Left ventricle myocardium inferior (tissue), 1 donor: ENCODE measurements around the gene TBC1D22B. TPM values are rescaled to one million over a fixed set of nuclear protein-coding genes. Genes with fewer than 3 reads are reported as not detected.

ENCODE experiments used
- DNase-seq: peaks from one replicate; pipeline ENCODE4 v3.0.0-alpha.2; 2020
- H3K27ac ChIP-seq: fragments of 200-600 bp; replicated peaks from 2 replicates; pipeline ENCODE4 v1.8.0; 2021
- H3K27me3 ChIP-seq: fragments of 200-600 bp; 2 replicates; pipeline ENCODE4 v1.8.0; 2021; ENCODE audit warnings: low read depth
- H3K36me3 ChIP-seq: fragments of 200-600 bp; 2 replicates; pipeline ENCODE4 v1.8.0; 2021
- H3K4me1 ChIP-seq: fragments of 200-600 bp; 2 replicates; pipeline ENCODE4 v1.8.0; 2021
- H3K4me3 ChIP-seq: fragments of 200-600 bp; 2 replicates; pipeline ENCODE4 v1.8.0; 2021; ENCODE audit warnings: mild to moderate bottlenecking, moderate library complexity
- H3K9me3 ChIP-seq: fragments of 200-600 bp; replicated peaks from 2 replicates; pipeline ENCODE4 v1.8.0; 2021
- intact Hi-C: fragments of 100-400 bp; cut with micrococcal nuclease; formaldehyde crosslinking; loops from one replicate; pipeline ENCODE4 v1.11.0; 2022
- total RNA-seq: library from RNA; stranded (reverse); fragmentation: NEBNext Ultra II Directional; extraction: Animal tissue kit (Norgen Biotek cat#: 25700); gene quantifications from one replicate; pipeline ENCODE4 v1.2.1, GENCODE V29; 2021
- TF ChIP-seq, protein P1 (sequence below): fragments of 200-600 bp; IDR thresholded peaks from 2 replicates; pipeline ENCODE4 v1.8.0; 2021; ENCODE audit warnings: antibody characterized with exemption, mild to moderate bottlenecking, borderline replicate concordance
- donor health status: DM: no; HTN: yes; CAD: no; lungs with severe emphysema.

Gene TBC1D22B
- total RNA-seq, 1 donor from 2014 or later, result 6.1 TPM

DNA sequence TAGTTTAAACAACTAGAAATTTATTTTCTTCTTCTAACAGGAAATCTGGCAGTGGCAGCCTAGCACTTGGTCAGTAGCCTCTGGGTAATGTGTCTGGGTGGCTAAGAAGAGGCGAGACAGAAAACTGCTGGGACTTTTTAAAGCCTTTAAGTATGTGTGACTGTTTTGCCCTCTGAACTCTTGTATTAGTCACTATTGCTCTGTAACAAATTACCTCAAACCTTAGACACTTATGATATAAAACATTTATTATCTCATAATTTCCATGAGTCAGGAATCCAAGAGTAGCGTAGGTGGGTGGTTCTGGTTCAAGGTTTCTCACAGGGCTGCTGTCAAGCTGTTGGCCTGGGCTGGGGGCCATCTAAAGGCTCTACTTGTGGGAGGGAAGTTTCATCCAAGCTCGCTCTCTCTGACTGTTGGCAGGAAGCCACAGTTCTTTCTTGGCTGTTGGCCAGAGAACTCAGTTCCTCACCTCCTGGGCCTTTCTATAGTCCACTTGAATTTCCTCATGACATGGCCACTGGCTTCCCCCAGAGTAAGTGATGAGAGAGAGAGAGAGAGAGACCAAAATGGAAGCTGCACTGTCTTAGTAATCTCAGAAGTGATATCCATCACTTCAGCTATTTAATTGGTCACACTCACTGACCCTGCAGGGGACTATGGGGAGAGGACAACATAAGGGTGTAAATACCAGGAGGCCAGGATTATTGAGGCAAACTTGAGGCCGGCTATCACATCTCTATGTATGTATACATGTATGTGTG, 17.4 kb upstream of the TBC1D22B start:
- peak overlapping the region; percentile 81 for H3K27ac ChIP-seq
- H3K4me1 ChIP-seq, result peaks cover 58% of the 10 kb centered on the region
- intact Hi-C loops, result no loop called here
- no peak overlapping the region for H3K4me3 ChIP-seq
- no peaks in the 10 kb centered on the region for H3K9me3 ChIP-seq
- TF ChIP-seq, protein P1, sequence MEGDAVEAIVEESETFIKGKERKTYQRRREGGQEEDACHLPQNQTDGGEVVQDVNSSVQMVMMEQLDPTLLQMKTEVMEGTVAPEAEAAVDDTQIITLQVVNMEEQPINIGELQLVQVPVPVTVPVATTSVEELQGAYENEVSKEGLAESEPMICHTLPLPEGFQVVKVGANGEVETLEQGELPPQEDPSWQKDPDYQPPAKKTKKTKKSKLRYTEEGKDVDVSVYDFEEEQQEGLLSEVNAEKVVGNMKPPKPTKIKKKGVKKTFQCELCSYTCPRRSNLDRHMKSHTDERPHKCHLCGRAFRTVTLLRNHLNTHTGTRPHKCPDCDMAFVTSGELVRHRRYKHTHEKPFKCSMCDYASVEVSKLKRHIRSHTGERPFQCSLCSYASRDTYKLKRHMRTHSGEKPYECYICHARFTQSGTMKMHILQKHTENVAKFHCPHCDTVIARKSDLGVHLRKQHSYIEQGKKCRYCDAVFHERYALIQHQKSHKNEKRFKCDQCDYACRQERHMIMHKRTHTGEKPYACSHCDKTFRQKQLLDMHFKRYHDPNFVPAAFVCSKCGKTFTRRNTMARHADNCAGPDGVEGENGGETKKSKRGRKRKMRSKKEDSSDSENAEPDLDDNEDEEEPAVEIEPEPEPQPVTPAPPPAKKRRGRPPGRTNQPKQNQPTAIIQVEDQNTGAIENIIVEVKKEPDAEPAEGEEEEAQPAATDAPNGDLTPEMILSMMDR, result no peak
- H3K36me3 ChIP-seq, result no peaks in the 10 kb centered on the region
- peak; percentile 94 for DNase-seq
- no peaks in the 10 kb centered on the region for H3K27me3 ChIP-seq

DNA sequence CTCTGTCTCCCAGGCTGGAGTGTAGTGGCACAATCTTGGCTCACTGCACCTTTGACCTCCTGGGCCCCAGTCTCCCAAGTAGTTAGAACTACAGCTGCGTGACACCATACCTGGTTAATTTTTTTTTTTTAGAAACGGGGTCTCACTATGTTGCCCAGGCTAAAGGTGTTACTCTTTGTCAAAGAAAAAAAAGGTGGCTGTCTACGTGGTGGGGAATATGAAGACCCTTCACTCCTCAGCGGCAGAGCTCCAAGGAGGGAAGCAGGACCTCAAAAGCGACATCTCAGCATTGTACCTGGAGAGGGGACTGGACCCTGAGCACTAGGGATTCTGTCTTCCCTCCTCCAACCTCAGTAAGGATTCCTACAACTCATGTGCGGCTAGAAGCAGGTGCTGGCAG, 16.4 kb upstream of the TBC1D22B start:
- Histone ChIP-seq H3K9me3 (no peaks in the 10 kb centered on the region), H3K36me3 (no peaks in the 10 kb centered on the region), H3K27ac (peak overlapping the region; percentile 81), H3K27me3 (no peaks in the 10 kb centered on the region), H3K4me3 (no peak overlapping the region), H3K4me1 (peaks cover 68% of the 10 kb centered on the region)
- intact Hi-C loops, result no loop called here
- TF ChIP-seq, protein P1, result no peak
- no peak for DNase-seq

DNA sequence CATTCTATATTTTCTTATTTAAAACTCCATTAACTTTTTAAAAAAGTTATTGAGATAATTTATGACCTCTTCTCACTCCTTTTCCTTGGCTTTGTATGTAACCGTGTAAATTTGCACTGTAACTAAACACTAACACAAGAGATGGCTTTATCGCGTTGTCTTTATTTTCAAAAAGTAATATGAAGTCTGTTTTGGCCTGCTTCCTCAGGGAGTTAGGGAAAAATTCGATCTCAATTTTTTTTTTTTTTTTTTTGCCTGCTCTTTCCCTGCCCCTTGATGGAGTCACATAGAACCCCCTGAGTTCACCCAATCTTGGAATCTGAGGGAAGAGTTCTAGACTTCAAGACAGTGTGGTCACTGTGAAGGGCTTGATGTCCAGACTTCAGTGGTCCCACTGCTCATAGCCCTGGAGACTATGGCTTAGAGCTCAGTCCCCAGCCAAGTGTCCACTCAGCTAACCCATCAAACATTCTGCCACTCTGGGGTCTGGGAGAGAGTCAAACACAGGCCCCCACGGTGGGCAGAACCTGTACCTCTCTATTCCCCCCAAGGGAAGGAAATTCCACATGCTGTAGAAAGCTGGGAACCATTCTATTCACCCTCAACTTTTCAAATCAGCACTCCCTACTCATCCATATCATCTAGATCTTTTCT, 15.7 kb upstream of the TBC1D22B start:
- H3K36me3 ChIP-seq, result no peaks in the 10 kb centered on the region
- TF ChIP-seq, protein P1, result no peak
- H3K4me3 ChIP-seq, result no peak overlapping the region
- H3K9me3 ChIP-seq, result no peaks in the 10 kb centered on the region
- peak overlapping the region; percentile 81 for H3K27ac ChIP-seq
- no peaks in the 10 kb centered on the region for H3K27me3 ChIP-seq
- H3K4me1 ChIP-seq, result peaks cover 68% of the 10 kb centered on the region
- DNase-seq, result no peak
- intact Hi-C loops, result no loop called here

DNA sequence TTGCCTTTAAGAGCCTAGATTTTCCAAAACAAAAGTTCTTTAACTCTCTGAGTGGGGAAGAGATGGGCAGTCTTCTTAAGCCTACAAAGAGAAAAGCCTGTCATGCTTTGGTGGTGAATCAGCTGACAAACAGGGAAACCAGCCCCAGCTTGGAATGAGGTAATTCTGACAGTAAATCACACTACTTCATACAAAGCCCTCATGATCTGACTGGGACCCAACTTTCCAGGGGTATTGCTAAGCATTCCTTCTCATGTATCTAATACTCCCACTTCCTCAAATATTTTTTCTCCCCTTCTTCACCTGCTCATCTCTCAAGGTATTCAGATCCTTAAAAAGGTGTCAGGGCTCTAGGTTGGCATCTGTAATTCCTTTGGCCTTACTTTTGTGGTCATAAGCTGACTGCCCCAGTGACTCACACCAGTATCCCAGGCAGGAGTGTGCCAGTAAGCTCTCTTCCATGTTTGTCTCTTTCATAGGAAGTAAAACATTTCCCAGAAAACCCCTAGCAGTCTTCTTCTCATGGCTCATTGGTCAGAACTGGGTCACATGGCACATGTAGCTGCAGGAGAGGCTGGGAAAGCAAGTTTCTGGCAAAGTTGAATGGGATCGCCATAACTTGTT, 15.0 kb upstream of the TBC1D22B start:
- no peak for DNase-seq
- intact Hi-C loops, result no loop called here
- Histone ChIP-seq H3K4me3 (no peak overlapping the region), H3K27me3 (no peaks in the 10 kb centered on the region), H3K36me3 (no peaks in the 10 kb centered on the region), H3K27ac (peak overlapping the region; percentile 81), H3K4me1 (peaks cover 68% of the 10 kb centered on the region), H3K9me3 (no peaks in the 10 kb centered on the region)
- TF ChIP-seq, protein P1, result no peak

DNA sequence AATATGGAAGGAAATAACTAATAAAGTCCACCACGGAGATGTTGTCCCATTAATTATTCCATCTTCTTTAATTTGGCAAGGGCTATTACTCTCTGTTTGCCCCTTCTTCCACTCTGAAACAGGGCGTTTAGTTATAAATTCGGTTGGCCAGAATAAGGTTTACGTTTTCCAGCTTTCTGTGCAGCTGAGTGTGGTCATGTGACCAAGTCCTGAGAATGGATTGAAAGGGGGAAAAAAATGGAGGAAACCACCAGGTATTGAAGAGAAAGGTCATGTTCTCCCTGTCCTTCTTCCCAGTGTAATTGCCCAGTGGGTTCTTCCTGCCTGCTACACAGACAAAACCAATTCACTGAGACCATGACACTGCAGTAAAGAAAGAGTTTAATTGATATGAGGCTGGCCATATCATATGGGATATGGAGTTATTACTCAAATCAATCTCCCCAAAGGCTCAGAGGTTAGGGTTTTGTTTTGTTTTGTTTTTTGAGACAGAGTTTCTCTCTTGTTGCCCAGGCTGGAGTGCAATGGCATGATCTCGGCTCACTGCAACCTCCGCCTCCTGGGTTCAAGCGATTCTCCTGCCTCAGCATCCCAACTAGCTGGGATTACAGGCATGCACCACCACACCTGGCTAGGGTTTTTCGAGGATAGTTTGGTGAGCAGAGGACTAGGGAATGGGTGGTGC, 14.3 kb upstream of the TBC1D22B start:
- Histone ChIP-seq H3K36me3 (no peaks in the 10 kb centered on the region), H3K9me3 (no peaks in the 10 kb centered on the region), H3K27ac (peak overlapping the region; percentile 81), H3K27me3 (no peaks in the 10 kb centered on the region), H3K4me1 (peaks cover 68% of the 10 kb centered on the region), H3K4me3 (no peak overlapping the region)
- intact Hi-C loops, result no loop called here
- DNase-seq, result no peak
- TF ChIP-seq, protein P1, result no peak
